NCI-H187 treated with DMSO at 0.1 percent for 48 hours (cell line): ENCODE data around the gene CYP2A7.
"Not testable (repeated sequence)": the region's sequence is repeated elsewhere in the genome, so short reads cannot be mapped to it uniquely, and the experiment has no call there.

Experiments
- DNase-seq: peaks from one replicate; lab custom pipeline; 2025; lab: John Stamatoyannopoulos, UW

CYP2A7 gene

DNA sequence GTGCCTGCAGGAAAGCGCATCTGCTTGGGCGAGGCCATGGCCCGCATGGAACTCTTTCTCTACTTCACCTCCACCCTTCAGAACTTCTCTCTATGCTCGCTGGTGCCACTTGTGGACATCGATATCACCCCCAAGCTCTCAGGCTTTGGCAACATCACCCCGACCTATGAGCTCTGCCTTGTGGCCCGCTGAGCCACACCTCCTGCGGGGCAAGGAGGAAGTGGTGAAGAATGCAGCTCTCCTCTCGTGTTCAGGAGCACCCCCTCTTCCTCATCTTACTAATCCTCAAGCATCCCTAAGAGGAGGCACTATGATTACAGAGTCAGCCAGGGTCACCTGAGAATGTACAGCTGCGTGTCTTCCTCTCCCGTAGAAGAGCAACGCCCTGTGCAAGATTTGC lies 17.9 kb upstream of the CYP2A7 start:
- DNase-seq: not testable (repeated sequence)

DNA sequence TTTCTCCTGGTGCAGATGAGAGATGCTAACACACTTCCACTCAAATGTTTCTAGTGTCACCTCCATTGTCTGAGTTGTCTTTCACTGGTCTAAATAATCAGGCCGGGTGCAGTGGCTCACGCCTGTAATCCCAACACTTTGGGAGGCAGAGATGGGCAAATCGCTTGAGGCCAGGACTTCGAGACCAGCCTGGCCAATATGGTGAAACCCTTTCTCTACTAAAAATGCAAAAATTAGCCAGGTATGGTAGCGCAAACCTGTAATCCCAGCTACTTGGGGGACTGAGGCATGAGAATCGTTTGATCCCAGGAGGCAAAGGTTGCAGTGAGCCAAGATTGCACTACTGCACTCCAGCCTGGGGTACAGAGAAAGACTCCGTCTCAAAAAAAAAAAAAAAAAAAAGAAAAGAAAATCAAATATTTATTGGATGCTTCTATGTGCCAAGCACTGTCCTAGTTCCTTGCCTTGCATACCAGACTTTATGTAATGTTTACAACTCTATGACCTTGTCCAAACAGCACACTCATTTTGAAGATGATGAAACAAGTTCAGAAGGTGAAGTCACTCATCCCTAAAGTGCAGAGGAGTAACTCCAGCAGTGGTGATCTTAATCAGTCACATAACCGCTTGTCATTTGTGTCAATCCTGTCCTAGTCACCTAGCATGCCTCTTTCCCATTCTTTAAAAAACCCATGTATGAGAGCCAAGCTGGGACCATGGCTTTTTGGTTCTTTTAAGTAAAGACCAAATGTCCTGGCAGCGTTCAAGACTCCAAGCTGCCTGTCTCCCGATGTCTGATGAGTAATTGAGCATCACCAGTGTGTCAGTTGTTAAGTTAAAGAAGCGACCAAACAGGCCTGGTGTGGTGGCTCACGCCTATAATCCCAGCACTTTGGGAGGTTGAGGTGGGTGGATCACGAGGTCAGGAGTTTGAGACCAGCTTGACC lies 15.1 kb upstream of the CYP2A7 start:
- not testable (repeated sequence) for DNase-seq

- no peak for DNase-seq
Observed at GRCh38 chr19:40896418-40896796, 14.4 kb upstream of the CYP2A7 start.

DNA sequence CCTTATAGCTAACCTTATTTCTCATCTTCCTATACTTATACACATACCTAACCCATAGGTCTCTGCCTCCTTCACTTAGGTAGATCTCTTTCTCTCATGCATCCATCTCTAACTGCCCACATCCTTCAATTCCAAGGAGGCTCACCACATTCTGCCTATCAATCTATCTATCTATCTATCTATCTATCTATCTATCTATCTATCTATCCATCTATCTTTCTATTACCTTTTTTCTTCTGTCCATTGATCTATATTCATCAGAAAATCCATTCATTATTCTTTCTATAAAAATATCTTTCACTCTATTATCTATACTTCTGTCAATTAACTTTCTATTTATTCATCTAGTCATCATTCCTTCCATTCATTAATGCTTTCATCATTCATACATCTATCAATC lies 11.1 kb upstream of the CYP2A7 start:
- DNase-seq: no peak

DNA sequence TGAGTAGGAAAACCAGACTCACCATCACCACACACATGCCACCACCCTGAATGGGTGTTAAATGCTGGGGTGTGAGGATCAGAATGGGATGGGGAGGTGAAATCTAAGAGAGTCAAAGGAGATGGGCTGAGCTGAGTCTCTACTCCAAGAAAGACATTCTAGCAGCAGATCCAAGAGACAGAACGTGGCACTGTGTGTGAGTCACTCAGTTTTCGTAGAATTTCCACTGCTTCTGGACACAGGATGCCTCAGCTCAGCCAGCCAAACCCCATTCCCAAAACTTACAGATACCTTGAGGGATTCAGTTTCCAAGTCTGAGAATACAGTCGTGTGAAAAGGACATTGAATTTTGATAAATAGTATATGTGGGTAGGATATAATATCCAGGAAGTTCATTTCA lies 7.3 kb upstream of the CYP2A7 start:
- no peak for DNase-seq

GRCh38 chr19:40888191-40888590 lies 6.2 kb upstream of the CYP2A7 start:
- DNase-seq: no peak

GRCh38 chr19:40884187-40884931 lies 2.3 kb upstream of the CYP2A7 start:
- not testable (repeated sequence) for DNase-seq

DNA sequence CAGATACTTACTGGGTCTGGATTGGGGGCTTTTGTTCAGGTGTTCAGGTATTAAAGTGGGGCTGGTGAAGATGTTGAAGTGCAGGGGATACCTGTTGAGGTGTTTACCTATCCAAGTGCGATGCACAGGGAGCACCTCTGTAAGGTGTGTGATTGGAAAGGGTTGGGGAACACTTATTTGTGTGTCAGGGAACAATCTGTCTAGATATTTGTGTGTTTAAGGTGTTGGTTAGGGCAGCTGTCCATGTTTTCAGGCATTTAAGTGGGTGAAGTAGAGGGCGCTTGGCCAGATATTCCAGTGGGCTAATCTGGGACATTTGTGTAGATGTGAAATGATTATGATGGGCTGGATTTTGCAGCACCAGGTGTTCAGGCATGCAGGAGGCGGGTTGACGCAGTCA lies 2.7 kb downstream of the CYP2A7 start:
- DNase-seq: not testable (repeated sequence)

- DNase-seq: not testable (repeated sequence)
Observed at GRCh38 chr19:40875526-40875951, 6.5 kb downstream of the CYP2A7 start.

- not testable (repeated sequence) for DNase-seq
Observed at GRCh38 chr19:40874874-40875273, 7.2 kb downstream of the CYP2A7 start.

- DNase-seq: not testable (repeated sequence)
Observed at GRCh38 chr19:40873873-40874272, 8.2 kb downstream of the CYP2A7 start.

- no peak for DNase-seq
Observed at GRCh38 chr19:40872209-40872608, 9.8 kb downstream of the CYP2A7 start.

- no peak for DNase-seq
Observed at GRCh38 chr19:40867701-40868100, 14.3 kb downstream of the CYP2A7 start.

DNA sequence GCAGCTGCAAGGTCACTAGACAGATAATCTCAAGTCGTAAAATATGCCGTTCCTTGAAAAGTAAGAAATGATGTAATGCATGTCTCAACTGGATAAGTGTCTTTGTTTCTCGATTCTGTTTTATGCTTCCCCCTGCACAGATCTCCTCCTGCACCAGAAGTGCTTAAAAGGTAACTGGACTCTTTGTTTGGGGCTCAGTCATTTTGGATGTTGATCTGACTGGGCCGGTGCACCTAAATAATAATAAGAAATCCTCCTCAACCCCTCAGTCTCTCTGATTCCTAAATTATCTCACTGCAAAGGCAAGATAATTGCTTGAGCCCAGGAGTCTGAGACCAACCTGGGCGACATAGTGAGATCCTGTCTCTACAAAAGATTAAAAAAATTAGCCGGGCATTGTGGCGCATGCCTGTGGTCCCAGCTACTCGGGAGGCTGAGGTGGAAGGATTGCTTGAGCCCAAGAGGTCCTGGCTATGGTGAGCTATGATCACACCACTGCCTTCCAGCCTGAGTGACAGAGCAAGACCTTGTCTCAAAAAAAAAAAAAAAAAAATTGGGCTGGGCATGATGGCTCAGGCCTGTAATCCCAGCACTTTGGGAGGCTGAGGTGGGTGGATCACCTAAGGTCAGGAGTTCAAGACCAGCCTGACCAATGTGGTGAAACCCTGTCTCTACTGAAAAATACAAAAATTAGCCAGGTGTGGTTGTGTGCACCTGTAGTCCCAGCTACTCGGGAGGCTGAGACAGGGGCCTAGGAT lies 17.1 kb downstream of the CYP2A7 start:
- not testable (repeated sequence) for DNase-seq

DNA sequence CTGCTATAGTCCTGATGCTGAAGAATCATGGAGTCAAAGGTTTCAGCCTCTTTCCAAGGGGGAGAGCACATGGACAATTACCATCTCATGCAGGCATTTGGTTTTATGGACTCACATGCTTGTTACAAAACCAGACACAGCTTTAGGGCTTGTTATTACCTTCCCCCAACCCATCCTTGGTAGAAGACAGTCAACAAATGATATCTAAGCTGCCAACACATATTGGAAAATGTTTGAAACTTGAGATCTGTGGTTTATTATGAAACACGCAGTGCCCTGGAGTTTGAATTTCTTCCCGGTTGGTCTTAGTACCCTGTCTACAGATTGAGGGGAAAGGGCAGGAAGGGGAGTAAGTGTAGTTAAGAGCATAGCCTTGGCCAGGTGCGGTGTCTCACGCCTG lies 19.2 kb downstream of the CYP2A7 start:
- DNase-seq: no peak

DNA sequence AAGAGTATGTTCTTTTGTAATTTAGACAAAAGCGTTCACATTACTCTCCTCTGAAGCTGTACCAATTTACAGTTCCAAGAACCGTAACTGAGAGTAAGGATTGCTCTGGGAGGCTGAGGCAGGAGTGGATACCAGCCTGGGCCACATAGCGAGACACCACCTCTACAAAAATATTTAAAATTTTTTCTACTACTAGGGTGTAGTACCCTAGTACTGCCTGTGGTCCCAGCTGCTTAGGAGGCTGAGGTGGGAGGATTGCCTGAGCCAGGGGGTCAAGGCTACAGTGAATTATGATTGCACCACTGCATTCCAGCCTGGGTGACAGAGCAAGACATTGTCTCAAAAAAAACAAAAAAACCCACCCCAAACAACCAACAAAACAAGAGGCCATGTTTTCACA lies 19.7 kb downstream of the CYP2A7 start:
- DNase-seq: no peak

- DNase-seq: no peak
Observed at GRCh38 chr19:40858109-40858508, 23.9 kb downstream of the CYP2A7 start.

DNA sequence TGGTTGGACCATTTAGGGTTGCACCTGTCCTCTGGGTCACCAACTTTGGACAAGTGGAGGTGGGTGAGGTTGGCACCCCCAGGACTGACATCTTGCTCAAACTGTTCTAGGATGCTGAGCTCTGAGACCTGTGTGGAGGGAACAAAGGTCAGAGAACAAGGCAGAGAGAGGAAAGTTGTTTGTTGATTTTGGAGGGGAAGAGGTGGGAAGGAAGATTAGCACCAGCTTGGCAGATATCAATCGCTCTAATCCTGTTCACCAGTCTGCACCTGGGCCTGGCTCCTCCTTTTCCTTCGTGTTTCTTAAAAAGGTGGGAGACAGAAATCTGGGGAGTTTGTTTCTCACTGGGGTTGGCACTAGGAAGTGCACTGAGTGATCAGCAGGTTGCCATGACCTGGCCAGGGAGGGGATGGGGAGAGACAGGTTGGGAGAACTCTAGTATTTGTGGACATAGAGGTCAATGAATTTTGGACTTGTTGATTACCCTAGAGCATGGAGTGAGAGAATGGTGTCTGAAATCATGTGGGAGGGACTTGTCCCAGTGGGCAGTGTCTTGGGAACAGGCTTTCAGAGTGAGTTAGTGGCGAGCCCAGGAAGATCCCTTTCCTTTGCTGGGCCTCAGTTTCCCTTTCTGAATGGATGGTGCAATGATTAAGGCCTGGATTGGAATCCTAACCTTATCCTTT lies 29.4 kb downstream of the CYP2A7 start:
- not testable (repeated sequence) for DNase-seq

- DNase-seq: not testable (repeated sequence)
Observed at GRCh38 chr19:40850277-40850676, 31.8 kb downstream of the CYP2A7 start, which contains the start of gene CYP2A6. TSS of gene CYP2A6 (minus strand) at chr19:40850447. CDS start at chr19:40850426, 21 bp downstream.

DNA sequence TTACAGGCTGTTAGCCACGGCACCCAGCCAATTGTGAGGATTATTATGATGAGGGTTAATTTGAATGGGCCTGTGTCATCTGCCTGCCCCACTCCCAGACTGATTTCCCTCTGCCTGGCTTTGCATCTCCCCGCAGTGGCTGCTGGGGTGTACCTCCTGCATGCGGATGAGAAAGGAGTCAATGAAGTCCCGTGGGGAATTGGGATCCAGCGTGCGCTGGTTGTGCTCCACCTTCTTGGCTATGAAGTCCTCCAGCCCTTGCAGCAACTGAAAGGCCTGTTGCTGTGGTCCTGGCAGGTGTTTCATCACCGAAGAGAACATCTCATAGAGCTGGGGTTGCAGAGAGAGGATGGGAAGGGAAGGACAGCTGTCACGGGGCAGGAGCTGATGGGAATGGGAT lies 35.3 kb downstream of the CYP2A7 start:
- DNase-seq: not testable (repeated sequence)

DNA sequence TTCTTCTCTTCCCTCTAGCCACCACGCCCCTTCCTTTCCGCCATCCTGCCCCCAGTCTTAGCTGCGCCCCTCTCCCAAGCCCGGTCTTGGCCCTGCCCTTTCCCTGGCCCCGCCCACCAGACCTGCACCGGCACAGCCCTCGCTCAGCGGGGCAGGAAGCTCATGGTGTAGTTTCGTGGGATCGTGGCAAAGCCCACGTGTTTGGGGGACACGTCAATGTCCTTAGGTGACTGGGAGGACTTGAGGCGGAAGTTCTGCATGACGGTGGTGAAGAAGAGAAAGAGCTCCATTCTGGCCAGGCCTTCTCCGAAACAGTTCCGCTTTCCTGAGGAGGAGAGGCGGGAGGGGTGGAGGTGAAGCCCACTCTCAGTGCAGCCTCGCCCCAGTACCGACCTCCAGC lies 38.4 kb downstream of the CYP2A7 start:
- DNase-seq: not testable (repeated sequence)
